ENCODE results near the gene IFNB1.

- TF ChIP-seq CTCF (IDR thresholded peaks at IDR 0.05), result no peak
- no peak for TF ChIP-seq POLR2A (IDR thresholded peaks at IDR 0.05)
Observed at GRCh38 chr9:21060919-21061561, 16.7 kb downstream of the IFNB1 start.

Measured in sigmoid colon (tissue), 3 donors.